ENCODE results near the gene MORC2. TPM values are rescaled to one million over a fixed set of nuclear protein-coding genes. Genes with fewer than 3 reads are reported as not detected.

Gene MORC2
- total RNA-seq, 1 donor from 2014 or later: 50.1 TPM

DNA sequence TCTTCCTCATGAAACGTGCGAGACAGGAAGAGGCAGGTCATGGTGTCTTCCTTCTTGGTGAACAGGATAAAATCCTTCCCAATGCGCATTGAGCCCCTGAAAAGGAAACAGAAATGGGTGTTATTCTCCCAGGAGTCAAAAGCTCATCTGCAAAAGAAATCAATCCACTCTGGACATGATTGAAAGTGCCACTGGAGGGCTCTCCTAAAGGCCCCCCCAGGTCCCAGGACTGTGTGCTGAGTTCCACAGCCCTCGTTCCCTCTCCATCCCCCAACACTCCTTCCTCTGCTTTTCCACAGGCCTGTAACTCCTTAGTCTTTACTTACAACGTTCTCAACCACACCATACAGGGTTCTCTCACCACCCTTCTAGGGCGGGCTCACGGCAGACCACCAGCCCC is 22.2 kb downstream of the MORC2 start:
- Mint-ChIP-seq H3K27ac (no peak overlapping the region), H3K4me1 (ENCODE audit: low read depth) (no peaks in the 10 kb centered on the region), H3K36me3 (ENCODE audit: insufficient read depth) (peaks cover 35% of the 10 kb centered on the region), H3K4me3 (ENCODE audit: low read depth) (no peak overlapping the region), H3K9me3 (ENCODE audit: low read depth) (no peaks in the 10 kb centered on the region), H3K27me3 (no peaks in the 10 kb centered on the region)
- no peak for DNase-seq (ENCODE audit: low spot score, unreplicated experiment)
- TF ChIP-seq, protein P1, sequence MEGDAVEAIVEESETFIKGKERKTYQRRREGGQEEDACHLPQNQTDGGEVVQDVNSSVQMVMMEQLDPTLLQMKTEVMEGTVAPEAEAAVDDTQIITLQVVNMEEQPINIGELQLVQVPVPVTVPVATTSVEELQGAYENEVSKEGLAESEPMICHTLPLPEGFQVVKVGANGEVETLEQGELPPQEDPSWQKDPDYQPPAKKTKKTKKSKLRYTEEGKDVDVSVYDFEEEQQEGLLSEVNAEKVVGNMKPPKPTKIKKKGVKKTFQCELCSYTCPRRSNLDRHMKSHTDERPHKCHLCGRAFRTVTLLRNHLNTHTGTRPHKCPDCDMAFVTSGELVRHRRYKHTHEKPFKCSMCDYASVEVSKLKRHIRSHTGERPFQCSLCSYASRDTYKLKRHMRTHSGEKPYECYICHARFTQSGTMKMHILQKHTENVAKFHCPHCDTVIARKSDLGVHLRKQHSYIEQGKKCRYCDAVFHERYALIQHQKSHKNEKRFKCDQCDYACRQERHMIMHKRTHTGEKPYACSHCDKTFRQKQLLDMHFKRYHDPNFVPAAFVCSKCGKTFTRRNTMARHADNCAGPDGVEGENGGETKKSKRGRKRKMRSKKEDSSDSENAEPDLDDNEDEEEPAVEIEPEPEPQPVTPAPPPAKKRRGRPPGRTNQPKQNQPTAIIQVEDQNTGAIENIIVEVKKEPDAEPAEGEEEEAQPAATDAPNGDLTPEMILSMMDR (IDR thresholded peaks at IDR 0.05; ENCODE audit: unreplicated experiment): no peak

DNA sequence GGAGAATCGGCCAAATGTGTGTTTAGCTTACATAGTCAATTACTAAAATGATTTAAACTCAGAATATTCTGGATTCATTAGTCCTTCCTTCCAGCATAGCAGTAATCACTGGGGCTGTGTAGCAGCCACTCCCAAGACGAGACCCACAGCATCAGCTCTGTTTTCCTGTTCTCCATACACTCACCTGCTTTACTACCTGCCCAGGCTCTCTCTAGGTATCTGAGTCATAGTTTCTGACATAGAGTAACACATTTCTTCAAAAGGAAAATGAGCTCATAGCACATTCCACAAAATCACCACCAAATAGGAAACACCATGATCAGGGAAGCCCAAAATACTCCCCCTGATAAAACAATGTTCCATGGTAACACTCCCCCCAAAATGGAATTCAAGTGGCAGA is 22.9 kb downstream of the MORC2 start:
- Mint-ChIP-seq H3K4me1 (ENCODE audit: low read depth) (no peaks in the 10 kb centered on the region), H3K27me3 (no peaks in the 10 kb centered on the region), H3K4me3 (ENCODE audit: low read depth) (no peak overlapping the region), H3K9me3 (ENCODE audit: low read depth) (no peaks in the 10 kb centered on the region), H3K27ac (no peak overlapping the region), H3K36me3 (ENCODE audit: insufficient read depth) (peaks cover 39% of the 10 kb centered on the region)
- DNase-seq (ENCODE audit: low spot score, unreplicated experiment): no peak
- TF ChIP-seq, protein P1 (IDR thresholded peaks at IDR 0.05; ENCODE audit: unreplicated experiment): no peak

DNA sequence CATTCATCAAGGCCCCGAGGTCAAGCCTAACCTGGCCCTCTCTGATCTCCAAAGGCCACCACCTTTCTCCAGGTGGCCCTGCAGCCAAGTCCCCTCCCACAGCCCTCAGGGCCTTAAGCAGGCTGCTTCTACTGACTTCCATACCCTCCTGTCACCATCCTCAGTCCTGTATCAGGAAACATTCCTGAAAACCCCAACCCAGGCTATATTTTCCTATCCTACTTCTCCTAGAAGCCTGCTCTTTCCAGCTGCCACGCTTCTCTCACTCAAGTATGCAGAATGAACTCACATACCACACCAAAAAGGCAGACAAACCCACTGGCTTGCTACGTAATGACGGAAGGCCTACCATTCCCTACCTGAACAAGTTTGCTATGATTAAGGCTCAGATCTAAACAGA is 23.6 kb downstream of the MORC2 start:
- DNase-seq (ENCODE audit: low spot score, unreplicated experiment): no peak
- Mint-ChIP-seq H3K4me3 (ENCODE audit: low read depth) (no peak overlapping the region), H3K36me3 (ENCODE audit: insufficient read depth) (peaks cover 36% of the 10 kb centered on the region), H3K4me1 (ENCODE audit: low read depth) (no peaks in the 10 kb centered on the region), H3K27me3 (no peaks in the 10 kb centered on the region), H3K27ac (no peak overlapping the region), H3K9me3 (ENCODE audit: low read depth) (no peaks in the 10 kb centered on the region)
- TF ChIP-seq, protein P1 (IDR thresholded peaks at IDR 0.05; ENCODE audit: unreplicated experiment): no peak

DNA sequence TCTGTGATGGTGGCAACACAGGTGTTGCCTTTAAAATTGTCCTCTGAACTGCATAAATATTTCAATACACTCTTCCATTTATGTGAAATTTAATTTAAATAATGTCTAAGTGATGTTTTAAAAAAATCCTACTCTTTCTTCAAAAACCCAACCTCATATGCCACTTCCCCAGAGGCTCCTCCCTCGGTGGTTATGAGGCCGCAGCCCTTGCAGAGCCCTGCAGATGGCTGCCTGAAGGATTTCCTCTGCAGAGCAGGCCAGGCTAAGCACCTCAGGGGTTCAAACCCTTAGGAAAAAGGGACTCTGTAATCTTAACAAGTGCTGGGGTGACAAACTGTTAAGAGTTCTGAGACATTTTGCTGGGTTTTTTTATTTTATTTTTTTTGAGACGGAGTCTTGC is 25.2 kb downstream of the MORC2 start:
- Mint-ChIP-seq H3K4me3 (ENCODE audit: low read depth) (no peak overlapping the region), H3K36me3 (ENCODE audit: insufficient read depth) (peaks cover 35% of the 10 kb centered on the region), H3K27ac (no peak overlapping the region), H3K27me3 (no peaks in the 10 kb centered on the region), H3K9me3 (ENCODE audit: low read depth) (no peaks in the 10 kb centered on the region), H3K4me1 (ENCODE audit: low read depth) (no peaks in the 10 kb centered on the region)
- DNase-seq (ENCODE audit: low spot score, unreplicated experiment): no peak
- TF ChIP-seq, protein P1 (IDR thresholded peaks at IDR 0.05; ENCODE audit: unreplicated experiment): no peak

DNA sequence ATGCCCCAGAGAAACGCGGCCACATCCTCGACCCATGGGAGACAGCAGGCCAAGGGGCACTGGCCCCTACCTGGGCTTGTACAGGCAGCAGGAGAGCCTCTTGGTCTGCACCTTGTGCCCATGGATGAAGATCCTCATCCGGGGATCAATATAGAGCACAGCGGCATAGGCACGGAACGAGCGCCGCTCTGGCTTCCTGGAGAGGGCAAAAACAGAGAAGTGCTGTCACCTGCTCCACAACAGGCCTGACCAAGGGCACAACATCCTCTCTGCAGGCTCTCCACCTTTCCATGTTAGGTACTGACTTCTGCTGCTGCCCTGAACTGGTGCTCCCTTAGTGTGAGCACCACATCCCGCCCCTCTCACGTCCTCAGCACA is 27.2 kb downstream of the MORC2 start:
- H3K36me3 Mint-ChIP-seq (ENCODE audit: insufficient read depth): peaks cover 35% of the 10 kb centered on the region
- H3K4me3 Mint-ChIP-seq (ENCODE audit: low read depth): no peak overlapping the region
- TF ChIP-seq, protein P1 (IDR thresholded peaks at IDR 0.05; ENCODE audit: unreplicated experiment): no peak
- no peak for DNase-seq (ENCODE audit: low spot score, unreplicated experiment)
- no peaks in the 10 kb centered on the region for H3K27me3 Mint-ChIP-seq
- H3K4me1 Mint-ChIP-seq (ENCODE audit: low read depth): no peaks in the 10 kb centered on the region
- H3K27ac Mint-ChIP-seq: no peak overlapping the region
- H3K9me3 Mint-ChIP-seq (ENCODE audit: low read depth): no peaks in the 10 kb centered on the region
